Measurements from ENCODE around the gene GNA15.

GNA15 gene

DNA sequence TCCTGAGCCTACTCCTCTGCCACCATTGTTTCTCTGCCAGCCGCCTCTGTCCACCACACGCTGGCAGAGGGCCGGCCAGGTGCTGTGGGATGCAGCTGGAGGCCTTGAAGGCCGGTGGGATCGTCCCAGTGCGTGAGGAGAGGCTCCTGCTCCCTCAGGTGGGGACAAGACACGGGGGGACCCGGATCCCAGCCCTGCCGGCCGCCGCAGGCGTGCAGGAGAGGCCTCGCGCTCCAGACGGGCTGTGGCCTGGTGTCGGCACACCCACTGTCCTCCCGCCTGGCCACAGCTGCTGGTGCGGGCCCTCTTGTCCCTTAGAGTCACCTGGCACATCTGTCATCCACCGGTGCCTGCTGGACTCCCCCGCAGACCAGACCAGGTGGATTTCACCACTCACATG is 18.1 kb upstream of the GNA15 start:
- in situ Hi-C loops (cut with HindIII; ENCODE audit: low sequenced_read_pairs), result no loop called here
- TF ChIP-seq, protein P1, sequence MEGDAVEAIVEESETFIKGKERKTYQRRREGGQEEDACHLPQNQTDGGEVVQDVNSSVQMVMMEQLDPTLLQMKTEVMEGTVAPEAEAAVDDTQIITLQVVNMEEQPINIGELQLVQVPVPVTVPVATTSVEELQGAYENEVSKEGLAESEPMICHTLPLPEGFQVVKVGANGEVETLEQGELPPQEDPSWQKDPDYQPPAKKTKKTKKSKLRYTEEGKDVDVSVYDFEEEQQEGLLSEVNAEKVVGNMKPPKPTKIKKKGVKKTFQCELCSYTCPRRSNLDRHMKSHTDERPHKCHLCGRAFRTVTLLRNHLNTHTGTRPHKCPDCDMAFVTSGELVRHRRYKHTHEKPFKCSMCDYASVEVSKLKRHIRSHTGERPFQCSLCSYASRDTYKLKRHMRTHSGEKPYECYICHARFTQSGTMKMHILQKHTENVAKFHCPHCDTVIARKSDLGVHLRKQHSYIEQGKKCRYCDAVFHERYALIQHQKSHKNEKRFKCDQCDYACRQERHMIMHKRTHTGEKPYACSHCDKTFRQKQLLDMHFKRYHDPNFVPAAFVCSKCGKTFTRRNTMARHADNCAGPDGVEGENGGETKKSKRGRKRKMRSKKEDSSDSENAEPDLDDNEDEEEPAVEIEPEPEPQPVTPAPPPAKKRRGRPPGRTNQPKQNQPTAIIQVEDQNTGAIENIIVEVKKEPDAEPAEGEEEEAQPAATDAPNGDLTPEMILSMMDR (IDR thresholded peaks at IDR 0.05; ENCODE audit: low read depth, low read length), result no peak
- H3K4me3 ChIP-seq (ENCODE audit: low read depth, low read length), result no peak overlapping the region
- no peak for DNase-seq (ENCODE audit: low read depth, low spot score)

DNA sequence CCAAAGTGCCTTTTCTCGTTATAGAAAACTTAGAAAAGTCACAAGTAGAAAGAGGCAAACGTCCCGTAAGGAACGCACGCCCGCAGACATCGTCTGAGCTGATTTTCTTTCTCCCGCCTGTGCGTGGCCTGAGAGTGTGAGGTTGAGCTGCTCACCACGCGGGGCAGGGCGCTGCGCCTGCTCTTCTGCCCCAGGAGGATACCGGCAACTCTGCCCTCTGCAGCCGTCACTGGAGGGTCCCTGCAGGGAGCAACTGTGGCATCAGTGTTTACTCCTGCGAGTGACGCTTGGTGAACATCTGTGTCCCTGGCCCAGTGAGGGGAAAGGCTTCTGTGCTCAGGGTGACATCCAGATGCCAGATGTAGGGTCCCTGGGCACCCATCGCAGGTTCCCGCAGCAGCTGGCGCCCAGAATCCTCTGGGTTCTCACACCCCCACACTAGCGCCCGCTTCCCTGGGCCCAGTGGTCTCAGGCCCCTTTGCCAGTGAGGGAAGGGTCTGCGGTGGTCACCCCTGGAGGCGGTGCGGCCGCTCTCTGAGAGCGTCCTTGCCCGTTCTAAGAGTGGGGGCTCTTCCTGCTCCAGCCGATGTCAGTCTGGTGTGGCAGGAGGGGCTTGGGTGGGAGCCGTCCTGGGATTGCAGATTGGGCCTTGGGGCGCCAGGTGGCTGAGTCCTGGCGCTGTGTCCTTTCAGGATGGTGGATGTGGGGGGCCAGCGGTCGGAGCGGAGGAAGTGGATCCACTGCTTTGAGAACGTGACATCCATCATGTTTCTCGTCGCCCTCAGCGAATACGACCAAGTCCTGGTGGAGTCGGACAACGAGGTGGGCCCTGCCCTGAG is 17.4 kb upstream of the GNA15 start:
- no peak for DNase-seq (ENCODE audit: low read depth, low spot score)

DNA sequence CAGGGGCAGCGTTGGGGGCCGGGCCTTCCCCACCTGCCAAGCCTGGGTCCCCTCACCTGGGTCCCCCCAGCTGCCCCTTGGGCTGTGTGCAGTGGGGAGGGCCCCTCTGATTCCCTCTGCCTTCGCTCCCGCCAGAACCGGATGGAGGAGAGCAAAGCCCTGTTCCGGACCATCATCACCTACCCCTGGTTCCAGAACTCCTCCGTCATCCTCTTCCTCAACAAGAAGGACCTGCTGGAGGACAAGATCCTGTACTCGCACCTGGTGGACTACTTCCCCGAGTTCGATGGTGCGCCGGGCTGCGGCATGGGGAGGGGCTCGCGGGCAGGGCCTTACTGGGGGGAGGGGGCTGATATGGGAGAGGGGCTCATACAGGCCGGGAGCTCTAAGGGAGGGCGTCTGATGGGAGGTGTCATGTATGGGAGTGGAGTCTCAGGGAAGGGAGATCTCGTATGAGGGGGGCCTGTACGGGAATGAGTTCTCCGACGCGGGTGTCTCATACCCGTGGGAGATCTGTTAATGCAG is 16.7 kb upstream of the GNA15 start:
- in situ Hi-C loops (cut with HindIII; ENCODE audit: low sequenced_read_pairs), result no loop called here
- TF ChIP-seq, protein P1 (IDR thresholded peaks at IDR 0.05; ENCODE audit: low read depth, low read length), result no peak
- DNase-seq (ENCODE audit: low read depth, low spot score), result no peak
- no peak overlapping the region for H3K4me3 ChIP-seq (ENCODE audit: low read depth, low read length)

More for the DNA sequence above, 17.4 kb upstream of the GNA15 start:
- TF ChIP-seq, protein P1 (IDR thresholded peaks at IDR 0.05; ENCODE audit: low read depth, low read length), result no peak
- no peak overlapping the region for H3K4me3 ChIP-seq (ENCODE audit: low read depth, low read length)
- in situ Hi-C loops (cut with HindIII; ENCODE audit: low sequenced_read_pairs), result no loop called here

DNA sequence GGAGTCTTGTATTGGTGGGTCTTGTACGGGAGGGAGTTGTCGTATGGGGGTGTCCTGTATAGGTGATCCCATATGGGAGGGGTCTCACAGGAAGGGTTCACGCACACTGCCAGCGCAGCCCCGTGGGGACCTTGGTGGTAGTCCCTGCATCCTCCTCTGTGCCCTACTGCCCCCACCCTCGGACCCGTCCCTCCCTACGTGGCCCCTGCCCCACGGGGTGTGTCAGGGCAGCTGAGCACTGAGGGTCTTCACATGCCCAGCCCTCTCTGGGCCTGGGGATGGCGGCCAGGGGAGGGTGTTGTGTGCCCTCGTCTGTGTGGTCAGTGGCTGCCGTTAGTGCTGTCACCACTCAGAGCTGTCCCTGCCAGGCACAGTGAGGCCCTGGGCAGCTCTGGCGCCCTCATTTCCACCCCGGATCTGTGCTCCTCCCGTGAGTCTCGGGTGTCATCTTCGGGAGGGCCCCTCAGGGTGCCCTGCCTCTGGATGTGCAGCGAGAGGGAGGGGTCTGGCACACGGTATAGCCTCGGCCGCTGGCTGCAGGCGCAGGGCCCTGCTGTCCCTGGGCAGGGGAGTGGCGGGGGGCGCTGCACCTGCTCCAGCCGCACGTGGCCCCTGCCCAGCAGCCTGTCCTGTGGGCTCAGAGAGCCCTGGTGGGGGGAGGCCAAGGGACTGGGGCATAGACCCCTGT is 16.0 kb upstream of the GNA15 start:
- H3K4me3 ChIP-seq (ENCODE audit: low read depth, low read length), result no peak overlapping the region
- no peak for DNase-seq (ENCODE audit: low read depth, low spot score)
- in situ Hi-C loops (cut with HindIII; ENCODE audit: low sequenced_read_pairs), result no loop called here
- TF ChIP-seq, protein P1 (IDR thresholded peaks at IDR 0.05; ENCODE audit: low read depth, low read length), result no peak

DNA sequence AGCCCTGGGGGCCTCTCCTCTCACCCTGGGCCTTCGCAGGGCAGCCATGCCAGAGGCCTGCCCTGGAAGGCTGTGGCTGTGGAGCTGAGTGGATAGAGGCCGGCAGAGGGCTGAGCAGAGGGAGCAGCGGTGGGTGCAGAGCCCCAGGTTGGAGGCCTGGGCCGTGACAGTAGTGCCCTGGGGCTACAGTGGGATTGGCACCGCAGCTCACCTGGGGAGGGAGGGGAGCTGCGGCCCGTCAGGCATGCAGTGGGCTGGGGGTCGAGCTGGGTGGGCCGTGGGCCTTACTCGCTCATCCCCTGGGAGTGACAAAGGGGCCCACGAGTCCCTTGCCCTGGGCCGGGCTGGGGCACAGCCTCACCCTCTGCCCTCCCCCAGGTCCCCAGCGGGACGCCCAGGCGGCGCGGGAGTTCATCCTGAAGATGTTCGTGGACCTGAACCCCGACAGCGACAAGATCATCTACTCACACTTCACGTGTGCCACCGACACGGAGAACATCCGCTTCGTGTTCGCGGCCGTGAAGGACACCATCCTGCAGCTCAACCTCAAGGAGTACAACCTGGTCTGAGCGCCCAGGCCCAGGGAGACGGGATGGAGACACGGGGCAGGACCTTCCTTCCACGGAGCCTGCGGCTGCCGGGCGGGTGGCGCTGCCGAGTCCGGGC is 15.1 kb upstream of the GNA15 start:
- DNase-seq (ENCODE audit: low read depth, low spot score), result no peak
- H3K4me3 ChIP-seq (ENCODE audit: low read depth, low read length), result no peak overlapping the region
- in situ Hi-C loops (cut with HindIII; ENCODE audit: low sequenced_read_pairs), result no loop called here
- TF ChIP-seq, protein P1 (IDR thresholded peaks at IDR 0.05; ENCODE audit: low read depth, low read length), result no peak

DNA sequence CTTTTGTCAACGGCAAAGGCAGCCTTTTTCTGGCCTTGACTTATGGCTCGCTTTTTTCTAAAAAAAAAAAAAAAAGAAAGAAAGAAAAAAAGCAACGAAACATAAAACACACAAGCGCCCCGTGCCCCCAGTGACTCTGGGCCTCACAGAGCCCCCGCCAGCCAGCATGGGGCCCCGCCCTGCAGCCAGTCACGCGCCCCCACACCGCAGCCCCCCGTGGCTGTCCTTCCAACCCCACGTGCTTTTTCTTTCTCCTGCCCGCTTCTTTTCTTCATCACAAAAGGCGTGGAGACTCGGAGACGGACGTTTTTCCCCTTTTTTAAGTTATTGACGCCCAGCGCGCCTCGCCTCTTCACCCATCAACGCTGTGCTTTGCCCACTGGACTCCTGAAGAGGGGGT is 14.4 kb upstream of the GNA15 start:
- no peak overlapping the region for H3K4me3 ChIP-seq (ENCODE audit: low read depth, low read length)
- DNase-seq (ENCODE audit: low read depth, low spot score), result no peak
- TF ChIP-seq, protein P1 (IDR thresholded peaks at IDR 0.05; ENCODE audit: low read depth, low read length), result no peak
- in situ Hi-C loops (cut with HindIII; ENCODE audit: low sequenced_read_pairs), result no loop called here
